SK-N-SH (cell line): ENCODE results near the gene FNDC11. TPM values are rescaled to one million over a fixed set of nuclear protein-coding genes. Genes with fewer than 3 reads are reported as not detected.
A peak's percentile ranks its signal among the peaks of the same experiment; 100 is the strongest.

Experiments used
- CTCF ChIA-PET: fragments of 300-600, 350-600 bp; formaldehyde crosslinking; extraction: SDS; loops from one replicate; lab custom pipeline; 2021; lab: Yijun Ruan, JAX
- POLR2A ChIA-PET: fragments of 350-600 bp; sonication (Branson Sonifier 250); formaldehyde crosslinking; extraction: SDS; loops from one replicate; lab custom pipeline; 2020; ENCODE audit warnings: antibody characterized with exemption, inconsistent platforms; lab: Yijun Ruan, JAX
- DNase-seq: peaks from one replicate; pipeline ENCODE4 v3.0.0; 2012
- H2AFZ ChIP-seq: fragments of 200-600 bp; sonication (generic); 2 replicates; pipeline ENCODE4 v1.8.1; 2016; ENCODE audit warnings: antibody characterized with exemption, mild to moderate bottlenecking, low read depth
- H3F3A ChIP-seq: fragments of 200-600 bp; sonication (generic); replicated peaks from 2 replicates; pipeline ENCODE3; 2016; ENCODE audit warnings: antibody characterized with exemption, mild to moderate bottlenecking; ENCODE audit not compliant: insufficient read depth
- H3K27ac ChIP-seq, 2 experiments: fragments of 200-500 bp in 1 of 2; fragments of 200-600 bp in 1 of 2; sonication (Bioruptor generic) in 1 of 2; sonication (generic), shearing (Covaris generic) in 1 of 2; 2 replicates each; pipeline versions ENCODE4 v1.5.1 to v1.6.1; 2014 to 2016; ENCODE audit warnings: low read depth in 2 of 2, inconsistent platforms in 1 of 2, low read length in 1 of 2, mild to moderate bottlenecking in 1 of 2, mixed read lengths in 1 of 2
- H3K27me3 ChIP-seq: fragments of 200-600 bp; sonication (generic), shearing (Covaris generic); 2 replicates; pipeline ENCODE4 v1.6.1; 2016; ENCODE audit warnings: mixed run types; ENCODE audit not compliant: insufficient read depth
- H3K36me3 ChIP-seq, 2 experiments: fragments of 200-500 bp in 1 of 2; fragments of 200-600 bp in 1 of 2; sonication (Bioruptor generic) in 1 of 2; sonication (generic) in 1 of 2; replicated peaks in 1 of 2; 2 replicates each; pipeline versions ENCODE3 to v1.5.1; 2014 to 2016; ENCODE audit warnings: low read length in 1 of 2, mild to moderate bottlenecking in 1 of 2; ENCODE audit not compliant: insufficient read depth in 2 of 2, control insufficient read depth in 1 of 2
- H3K4me1 ChIP-seq, 2 experiments: fragments of 200-500 bp in 1 of 2; fragments of 200-600 bp in 1 of 2; sonication (Bioruptor generic) in 1 of 2; sonication (generic), shearing (Covaris generic) in 1 of 2; 2 replicates each; pipeline versions ENCODE4 v1.5.1 to v1.6.1; 2014 to 2016; ENCODE audit warnings: low read depth in 1 of 2, low read length in 1 of 2, mixed run types in 1 of 2; ENCODE audit not compliant: insufficient read depth in 2 of 2, control insufficient read depth in 1 of 2
- H3K4me2 ChIP-seq: fragments of 200-600 bp; sonication (generic), shearing (Covaris generic); 2 replicates; pipeline ENCODE4 v1.6.1; 2017; ENCODE audit warnings: mixed run types
- H3K4me3 ChIP-seq, 2 experiments: fragments of 200-500 bp in 1 of 2; fragments of 200-600 bp in 1 of 2; sonication (Bioruptor generic) in 1 of 2; sonication (generic), shearing (Covaris generic) in 1 of 2; 2 replicates each; pipeline versions ENCODE4 v1.5.1 to v1.8.1; 2014 to 2016; ENCODE audit warnings: low read depth in 2 of 2, inconsistent platforms in 1 of 2, low read length in 1 of 2, mild to moderate bottlenecking in 1 of 2, mixed read lengths in 1 of 2, moderate library complexity in 1 of 2
- H3K79me2 ChIP-seq: fragments of 200-600 bp; sonication (generic); 2 replicates; pipeline ENCODE4 v1.8.1; 2017; ENCODE audit warnings: mild to moderate bottlenecking; ENCODE audit not compliant: insufficient read depth
- H3K9ac ChIP-seq: fragments of 200-600 bp; sonication (generic); 2 replicates; pipeline ENCODE4 v1.6.1; 2017; ENCODE audit warnings: mixed run types
- H3K9me2 ChIP-seq: fragments of 200-600 bp; sonication (generic); 2 replicates; pipeline ENCODE4 v1.6.1; 2017; ENCODE audit warnings: mixed run types
- H3K9me3 ChIP-seq: fragments of 200-600 bp; sonication (generic); 2 replicates; pipeline ENCODE4 v1.6.1; 2017; ENCODE audit warnings: mixed run types, mild to moderate bottlenecking, moderate library complexity
- H4K20me1 ChIP-seq: fragments of 200-600 bp; sonication (generic); 2 replicates; pipeline ENCODE4 v1.6.1; 2017; ENCODE audit warnings: mild to moderate bottlenecking, mixed run types; ENCODE audit not compliant: insufficient read depth
- EP300 ChIP-seq, 2 experiments: IDR thresholded peaks; 2 replicates each; pipeline versions ENCODE4 v1.4.0 to v1.6.1; 2012; ENCODE audit warnings: borderline replicate concordance in 1 of 2, low read depth in 1 of 2, low read length in 1 of 2
- EZH2phosphoT487 ChIP-seq: fragments of 200-600 bp; sonication (generic); IDR thresholded peaks from 2 replicates; pipeline ENCODE4 v1.6.1; 2017; ENCODE audit warnings: low read depth, mixed run types, mild to moderate bottlenecking, antibody characterized with exemption, moderate library complexity, borderline replicate concordance
- FOSL2 ChIP-seq: IDR thresholded peaks from 2 replicates; pipeline ENCODE4 v1.4.0; 2012; ENCODE audit warnings: low read depth, mild to moderate bottlenecking, moderate library complexity, borderline replicate concordance
- FOXJ3 ChIP-seq: sonication (generic); formaldehyde crosslinking; IDR thresholded peaks from 2 replicates; pipeline ENCODE4 v1.5.1; 2020; ENCODE audit warnings: mild to moderate bottlenecking, missing genetic modification reagents
- JUND ChIP-seq: IDR thresholded peaks from 2 replicates; pipeline ENCODE4 v1.4.0; 2012
- MEF2A ChIP-seq: IDR thresholded peaks from 2 replicates; pipeline ENCODE4 v1.4.0; 2012; ENCODE audit warnings: low read depth, borderline replicate concordance
- MXI1 ChIP-seq: IDR thresholded peaks from 2 replicates; pipeline ENCODE4 v1.6.1; 2012; ENCODE audit warnings: mild to moderate bottlenecking, low read depth, low read length, improper control_type of control experiment
- NFIC ChIP-seq: IDR thresholded peaks from 2 replicates; pipeline ENCODE4 v1.4.0; 2012; ENCODE audit warnings: borderline replicate concordance
- NRF1 ChIP-seq: IDR thresholded peaks from 2 replicates; pipeline ENCODE4 v1.6.1; 2012; ENCODE audit warnings: low read depth, mild to moderate bottlenecking, low read length
- RAD21 ChIP-seq: IDR thresholded peaks from 2 replicates; pipeline ENCODE4 v1.6.1; 2012; ENCODE audit warnings: mild to moderate bottlenecking, low read length
- SIN3A ChIP-seq: IDR thresholded peaks from 2 replicates; pipeline ENCODE4 v1.6.1; 2012; ENCODE audit warnings: low read depth, mild to moderate bottlenecking, low read length, moderate library complexity, borderline replicate concordance
- SMC3 ChIP-seq: IDR thresholded peaks from 2 replicates; pipeline ENCODE4 v1.6.1; 2012; ENCODE audit warnings: low read depth, low read length, improper control_type of control experiment
- TCF12 ChIP-seq: IDR thresholded peaks from 2 replicates; pipeline ENCODE4 v1.4.0; 2012
- TEAD4 ChIP-seq: IDR thresholded peaks from 2 replicates; pipeline ENCODE4 v1.4.0; 2012; ENCODE audit warnings: mild to moderate bottlenecking, borderline replicate concordance; ENCODE audit not compliant: insufficient read depth
- whole genome bisulfite sequencing: methylation state at CpG from one replicate; pipeline ENCODE4 v1.1.6; 2017; ENCODE audit warnings: low lambda C conversion rate; 5-methylcytosine and 5-hydroxymethylcytosine counted together
- polyA plus RNA-seq, 3 experiments: library from polyadenylated mRNA; depleted of rRNA; stranded (reverse); fragments of >200 nt; gene quantifications; 2 replicates each; pipeline ENCODE4 v1.2.3, GENCODE V29; 2012
- TF ChIP-seq, protein P1 (sequence below): IDR thresholded peaks from 2 replicates; pipeline ENCODE4 v1.4.0; 2012; ENCODE audit warnings: low read depth
- TF ChIP-seq, protein P2 (sequence below): fragments of 150-350 bp; IDR thresholded peaks from 2 replicates; pipeline ENCODE4 v1.6.1; 2016; ENCODE audit warnings: mild to moderate bottlenecking, low read depth, low read length
- TF ChIP-seq, protein P3 (sequence below): fragments of 150-350 bp; IDR thresholded peaks from 2 replicates; pipeline ENCODE4 v1.6.1; 2017; ENCODE audit warnings: antibody characterized with exemption, low read length, low read depth, borderline replicate concordance
- TF ChIP-seq, protein P4 (sequence below): IDR thresholded peaks from 2 replicates; pipeline ENCODE4 v1.4.0; 2012; ENCODE audit warnings: low read depth, borderline replicate concordance

FNDC11 gene
- polyA plus RNA-seq, 1 of the 3 experiments (the other 2 are of a cell fraction): 5.5 TPM

GRCh38 chr20:63577317-63577894 is 23.4 kb downstream of the FNDC11 start:
- POLR2A ChIA-PET: no interaction called here
- H3F3A ChIP-seq: no peaks in the 10 kb centered on the region
- H3K4me3 ChIP-seq: no peak overlapping the region
- H3K9ac ChIP-seq: no peak overlapping the region
- peak overlapping the region in 1 of 2 experiments; percentile 18; a peak in 1 of 4 replicates for H3K27ac ChIP-seq
- H2AFZ ChIP-seq: no peak overlapping the region
- peak; percentile 87 for DNase-seq
- no peak overlapping the region for H3K4me2 ChIP-seq
- H3K4me1 ChIP-seq: peaks cover 3 to 36% of the 10 kb centered on the region in 2 experiments; a peak in 2 of 4 replicates
- no peaks in the 10 kb centered on the region for H3K9me3 ChIP-seq
- WGBS: 62% methylated on average over 10 of the region's 19 CpGs
- peaks cover 0 to under 1% of the 10 kb centered on the region in 2 experiments for H3K36me3 ChIP-seq
- H3K9me2 ChIP-seq: no peaks in the 10 kb centered on the region
- no peak for TF ChIP-seq TEAD4
- TF ChIP-seq, protein P1, sequence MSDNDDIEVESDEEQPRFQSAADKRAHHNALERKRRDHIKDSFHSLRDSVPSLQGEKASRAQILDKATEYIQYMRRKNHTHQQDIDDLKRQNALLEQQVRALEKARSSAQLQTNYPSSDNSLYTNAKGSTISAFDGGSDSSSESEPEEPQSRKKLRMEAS: 0 out of 2 replicates have a peak, but pooled peaks have one; percentile 25
- no peak for TF ChIP-seq NFIC
- TF ChIP-seq MXI1: peak; percentile 99
- 0 out of 2 replicates have a peak, but pooled peaks have one; percentile 3 for TF ChIP-seq RAD21
- TF ChIP-seq FOXJ3 (CRISPR knock-in tag): no peak
- H4K20me1 ChIP-seq: no peaks in the 10 kb centered on the region
- no peaks in the 10 kb centered on the region for H3K27me3 ChIP-seq
- CTCF ChIA-PET: interaction anchor here (1.1 to 1.2 kb wide), 2 partner anchors 8 to 40 kb away, joined by 3 to 5 read pairs; partner anchors contain the start of gene PTK6
- peaks cover 8% of the 10 kb centered on the region; the same call in 1 of the 2 replicates for H3K79me2 ChIP-seq

GRCh38 chr20:63578224-63579016 is 24.5 kb downstream of the FNDC11 start:
- H3K27me3 ChIP-seq: no peaks in the 10 kb centered on the region
- peaks cover 3 to 31% of the 10 kb centered on the region in 2 experiments; a peak in 2 of 4 replicates for H3K4me1 ChIP-seq
- H3K9me2 ChIP-seq: no peaks in the 10 kb centered on the region
- no peaks in the 10 kb centered on the region for H4K20me1 ChIP-seq
- peaks cover 3% of the 10 kb centered on the region; the same call in 1 of the 2 replicates for H3K79me2 ChIP-seq
- peaks cover 5% of the 10 kb centered on the region for H3F3A ChIP-seq
- no peak overlapping the region for H2AFZ ChIP-seq
- no peak overlapping the region for H3K4me3 ChIP-seq
- no peak overlapping the region for H3K9ac ChIP-seq
- ChIA-PET CTCF (interaction anchor here (1.2 kb wide), 1 partner anchor 41 kb away, joined by 5 read pairs; the partner anchor contains the start of gene PTK6), POLR2A (no interaction called here)
- no peak for DNase-seq
- 85% methylated on average over 24 of the region's 26 CpGs for WGBS
- H3K27ac ChIP-seq: no peak overlapping the region
- H3K36me3 ChIP-seq: no peaks in the 10 kb centered on the region
- H3K9me3 ChIP-seq: no peaks in the 10 kb centered on the region
- TF ChIP-seq MXI1: no peak
- no peak for TF ChIP-seq TCF12
- no peak for TF ChIP-seq RAD21
- TF ChIP-seq SIN3A: no peak
- no peak for TF ChIP-seq MEF2A
- TF ChIP-seq, protein P2, sequence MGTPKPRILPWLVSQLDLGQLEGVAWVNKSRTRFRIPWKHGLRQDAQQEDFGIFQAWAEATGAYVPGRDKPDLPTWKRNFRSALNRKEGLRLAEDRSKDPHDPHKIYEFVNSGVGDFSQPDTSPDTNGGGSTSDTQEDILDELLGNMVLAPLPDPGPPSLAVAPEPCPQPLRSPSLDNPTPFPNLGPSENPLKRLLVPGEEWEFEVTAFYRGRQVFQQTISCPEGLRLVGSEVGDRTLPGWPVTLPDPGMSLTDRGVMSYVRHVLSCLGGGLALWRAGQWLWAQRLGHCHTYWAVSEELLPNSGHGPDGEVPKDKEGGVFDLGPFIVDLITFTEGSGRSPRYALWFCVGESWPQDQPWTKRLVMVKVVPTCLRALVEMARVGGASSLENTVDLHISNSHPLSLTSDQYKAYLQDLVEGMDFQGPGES: no peak
- TF ChIP-seq, protein P3, sequence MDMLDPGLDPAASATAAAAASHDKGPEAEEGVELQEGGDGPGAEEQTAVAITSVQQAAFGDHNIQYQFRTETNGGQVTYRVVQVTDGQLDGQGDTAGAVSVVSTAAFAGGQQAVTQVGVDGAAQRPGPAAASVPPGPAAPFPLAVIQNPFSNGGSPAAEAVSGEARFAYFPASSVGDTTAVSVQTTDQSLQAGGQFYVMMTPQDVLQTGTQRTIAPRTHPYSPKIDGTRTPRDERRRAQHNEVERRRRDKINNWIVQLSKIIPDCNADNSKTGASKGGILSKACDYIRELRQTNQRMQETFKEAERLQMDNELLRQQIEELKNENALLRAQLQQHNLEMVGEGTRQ: no peak
- TF ChIP-seq FOSL2: no peak
- no peak for TF ChIP-seq FOXJ3 (CRISPR knock-in tag)
- no peak for TF ChIP-seq SMC3
- TF ChIP-seq, protein P1: no peak
- no peak for TF ChIP-seq EP300 (IDR thresholded peaks at IDR 0.05; ENCODE audit: borderline replicate concordance in 1 of 2, low read depth in 1 of 2, low read length in 1 of 2)
- no peak for TF ChIP-seq EZH2phosphoT487
- no peak for TF ChIP-seq JUND
- TF ChIP-seq, protein P4, sequence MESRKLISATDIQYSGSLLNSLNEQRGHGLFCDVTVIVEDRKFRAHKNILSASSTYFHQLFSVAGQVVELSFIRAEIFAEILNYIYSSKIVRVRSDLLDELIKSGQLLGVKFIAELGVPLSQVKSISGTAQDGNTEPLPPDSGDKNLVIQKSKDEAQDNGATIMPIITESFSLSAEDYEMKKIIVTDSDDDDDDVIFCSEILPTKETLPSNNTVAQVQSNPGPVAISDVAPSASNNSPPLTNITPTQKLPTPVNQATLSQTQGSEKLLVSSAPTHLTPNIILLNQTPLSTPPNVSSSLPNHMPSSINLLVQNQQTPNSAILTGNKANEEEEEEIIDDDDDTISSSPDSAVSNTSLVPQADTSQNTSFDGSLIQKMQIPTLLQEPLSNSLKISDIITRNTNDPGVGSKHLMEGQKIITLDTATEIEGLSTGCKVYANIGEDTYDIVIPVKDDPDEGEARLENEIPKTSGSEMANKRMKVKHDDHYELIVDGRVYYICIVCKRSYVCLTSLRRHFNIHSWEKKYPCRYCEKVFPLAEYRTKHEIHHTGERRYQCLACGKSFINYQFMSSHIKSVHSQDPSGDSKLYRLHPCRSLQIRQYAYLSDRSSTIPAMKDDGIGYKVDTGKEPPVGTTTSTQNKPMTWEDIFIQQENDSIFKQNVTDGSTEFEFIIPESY: no peak
- no peak for TF ChIP-seq NRF1
- TF ChIP-seq, all 33 proteins: peak for 0
- no peak overlapping the region for H3K4me2 ChIP-seq
